Retina (tissue), 1 donor: ENCODE results near the gene TRIO.
"Not testable (repeated sequence)": the region's sequence is repeated elsewhere in the genome, so short reads cannot be mapped to it uniquely, and the experiment has no call there.

ENCODE experiments used
- DNase-seq: peaks from one replicate; pipeline ENCODE4 v3.0.0-alpha.2; 2016

TRIO gene

GRCh38 chr5:14528926-14529325, 385.8 kb downstream of the TRIO start:
- DNase-seq = no peak

GRCh38 chr5:14531668-14532067, 388.5 kb downstream of the TRIO start:
- no peak for DNase-seq

GRCh38 chr5:14532180-14532579, 389.0 kb downstream of the TRIO start:
- no peak for DNase-seq

GRCh38 chr5:14534773-14535172, 391.6 kb downstream of the TRIO start:
- DNase-seq = no peak

- no peak for DNase-seq
Observed at GRCh38 chr5:14545308-14545707, 402.2 kb downstream of the TRIO start.

- DNase-seq = no peak
Observed at GRCh38 chr5:14545862-14546261, 402.7 kb downstream of the TRIO start.

- no peak for DNase-seq
Observed at GRCh38 chr5:14547666-14548065, 404.5 kb downstream of the TRIO start.

- no peak for DNase-seq
Observed at GRCh38 chr5:14551211-14551610, 408.1 kb downstream of the TRIO start.

GRCh38 chr5:14552017-14552416, 408.9 kb downstream of the TRIO start:
- no peak for DNase-seq

- DNase-seq = not testable (repeated sequence)
Observed at GRCh38 chr5:14554288-14554687, 411.1 kb downstream of the TRIO start.

- no peak for DNase-seq
Observed at GRCh38 chr5:14556015-14556414, 412.9 kb downstream of the TRIO start.

- DNase-seq = no peak
Observed at GRCh38 chr5:14557203-14557770, 414.1 kb downstream of the TRIO start.

GRCh38 chr5:14557791-14558415, 414.8 kb downstream of the TRIO start:
- no peak for DNase-seq
